Aorta (tissue), 5 donors: ENCODE data around the gene LHX3. TPM values are rescaled to one million over a fixed set of nuclear protein-coding genes. Genes with fewer than 3 reads are reported as not detected.

ENCODE experiments used
- ATAC-seq: fragments of 200-7000 bp; cut with Tn5 transposase; one replicate; pipeline ENCODE4 v1.9.1; 2022; ENCODE audit warnings: moderate library complexity; ENCODE audit not compliant: low FRiP score
- DNase-seq, 2 donors: peaks; one replicate each; pipeline ENCODE4 v3.0.0-alpha.2; 2020
- H3K27ac ChIP-seq, 2 donors: one replicate each; pipeline ENCODE4 v1.5.1; 2013; ENCODE audit warnings: low read length in 2 of 2, mild to moderate bottlenecking in 2 of 2, moderate library complexity in 2 of 2, control low read depth in 1 of 2, inconsistent platforms in 1 of 2, low read depth in 1 of 2
- H3K27me3 ChIP-seq, 2 donors: one replicate each; pipeline ENCODE4 v1.6.1; 2013; ENCODE audit warnings: control low read depth in 1 of 2, low read length in 1 of 2, mild to moderate bottlenecking in 1 of 2, moderate library complexity in 1 of 2; ENCODE audit not compliant: insufficient read depth in 2 of 2, control insufficient read depth in 1 of 2
- H3K36me3 ChIP-seq, 2 donors: one replicate each; pipeline ENCODE4 v1.6.1; 2013; ENCODE audit warnings: control low read depth in 1 of 2, low read length in 1 of 2, mild to moderate bottlenecking in 1 of 2; ENCODE audit not compliant: insufficient read depth in 2 of 2, control insufficient read depth in 1 of 2
- H3K4me1 ChIP-seq, 2 donors: one replicate each; pipeline ENCODE4 v1.6.1; 2013; ENCODE audit warnings: low read length in 2 of 2, control low read depth in 1 of 2, mild to moderate bottlenecking in 1 of 2, moderate library complexity in 1 of 2; ENCODE audit not compliant: insufficient read depth in 2 of 2, control insufficient read depth in 1 of 2
- H3K4me3 ChIP-seq, 2 donors: one replicate each; pipeline ENCODE4 v1.5.1; 2013; ENCODE audit warnings: low read length in 2 of 2, control low read depth in 1 of 2, mild to moderate bottlenecking in 1 of 2
- H3K9me3 ChIP-seq: one replicate; pipeline ENCODE4 v1.6.1; 2013; ENCODE audit warnings: mild to moderate bottlenecking, low read length; ENCODE audit not compliant: control insufficient read depth
- WGBS, 2 donors: extraction: QIAGEN DNeasy Blood & Tissue Kit; methylation state at CpG; one replicate each; pipeline ENCODE4 v1.1.7; 2013; 5-methylcytosine and 5-hydroxymethylcytosine counted together
- intact Hi-C, 2 donors: fragments of 100-400 bp; cut with DNase I; formaldehyde crosslinking; loops; one replicate each; pipeline versions ENCODE4 v1.14.2 to v1.15.0; 2022
- polyA plus RNA-seq, 2 donors: library from polyadenylated mRNA; stranded (reverse); fragments of 200-250 nt; gene quantifications; one replicate each; pipeline ENCODE4 v1.2.3, GENCODE V29; 2013
- total RNA-seq, 2 donors: library from RNA; stranded (reverse); fragmentation: NEBNext Ultra II Directional; extraction: Animal tissue kit (Norgen Biotek cat#: 25700); gene quantifications; one replicate each; pipeline ENCODE4 v1.2.1, GENCODE V29; 2021
- donor health status: healthy with polysubstance abuse.
- donor health status: Bipolar disorder and iron deficiency.
- donor health status: DM: no; HTN: no; CAD: no.
- donor health status: DM: no; HTN: no; CAD: no.
- donor health status: DM: yes; HTN: yes; CAD: no.

The LHX3 gene
- total and polyA plus RNA-seq, 4 donors = not detected

DNA sequence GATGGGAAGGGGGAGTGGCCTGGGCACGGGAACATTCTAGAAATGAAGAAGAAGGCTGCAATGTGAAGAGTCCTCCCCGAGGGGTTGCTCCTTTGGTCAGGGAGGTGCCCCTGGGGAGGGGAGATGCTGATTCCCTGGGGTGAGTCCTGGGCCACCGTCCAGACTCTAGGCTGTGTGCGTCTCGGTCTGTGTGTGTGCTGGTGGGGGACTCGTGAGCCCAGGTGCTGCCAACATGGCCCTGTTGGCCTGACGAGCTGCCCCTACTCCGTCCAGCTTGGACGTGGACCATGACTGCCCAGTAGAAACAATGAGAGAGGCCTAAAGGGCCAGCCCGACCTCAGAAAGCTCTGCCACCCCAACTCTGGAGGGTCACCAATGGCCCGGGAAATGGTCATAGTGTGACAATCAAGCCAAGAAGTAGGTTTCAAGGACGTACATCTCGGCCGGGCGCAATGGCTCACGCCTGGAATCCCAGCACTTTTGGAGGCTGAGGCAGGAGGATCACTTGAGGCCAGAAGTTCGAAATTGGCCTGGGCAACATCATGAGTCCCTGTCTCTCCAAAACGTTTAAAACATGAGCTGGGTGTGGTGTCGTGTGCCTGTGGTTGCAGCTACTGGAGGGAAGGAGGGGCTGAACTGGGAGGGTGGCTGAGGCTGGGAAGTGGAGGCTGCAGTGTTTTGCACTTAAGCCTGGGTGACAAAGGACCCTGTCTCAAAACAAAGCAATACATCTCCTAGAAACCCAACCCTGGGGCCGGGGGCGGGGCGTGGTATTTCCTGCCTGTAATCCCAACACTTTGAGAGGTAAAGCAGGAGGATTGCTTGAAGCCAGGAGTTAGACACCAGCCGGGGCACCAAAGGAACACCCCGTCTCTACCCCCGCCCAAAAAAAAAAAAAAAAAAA, 17.0 kb downstream of the LHX3 start:
- DNase-seq = no peak
- WGBS, 2 donors = 71 to 78% methylated on average over 25 of the region's 25 CpGs
- Histone ChIP-seq H3K27me3 (no peaks in the 10 kb centered on the region), H3K9me3 (no peaks in the 10 kb centered on the region), H3K4me1 (no peaks in the 10 kb centered on the region), H3K4me3 (no peak overlapping the region), H3K27ac (no peak overlapping the region), H3K36me3 (no peaks in the 10 kb centered on the region)
- intact Hi-C loops = no loop called here
- no peak for ATAC-seq

DNA sequence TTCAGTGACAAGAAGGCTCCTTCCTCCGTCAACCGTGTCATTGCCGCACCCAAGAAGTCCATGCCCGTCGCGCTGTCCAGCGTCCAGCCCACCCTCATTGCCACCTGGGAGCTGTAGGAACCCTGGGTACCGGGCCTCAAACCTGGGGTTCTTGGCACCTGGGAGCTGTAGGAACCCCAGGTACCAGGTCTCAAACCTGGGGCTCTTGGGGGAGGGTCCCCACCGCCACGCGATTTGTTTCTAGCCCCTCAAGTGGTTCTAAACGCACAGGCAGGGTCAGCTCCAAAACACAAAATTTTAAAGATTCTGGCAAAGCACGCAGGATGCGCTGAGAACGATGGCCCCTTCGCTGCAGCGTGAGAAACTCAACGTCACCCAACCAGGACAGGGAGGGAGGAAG, 17.7 kb downstream of the LHX3 start:
- Histone ChIP-seq H3K27ac (no peak overlapping the region), H3K36me3 (no peaks in the 10 kb centered on the region), H3K4me3 (no peak overlapping the region), H3K27me3 (no peaks in the 10 kb centered on the region), H3K9me3 (no peaks in the 10 kb centered on the region), H3K4me1 (no peaks in the 10 kb centered on the region)
- DNase-seq = no peak
- WGBS, 2 donors = 93 to 94% methylated on average over 18 of the region's 18 CpGs
- ATAC-seq = no peak
- intact Hi-C loops = no loop called here

DNA sequence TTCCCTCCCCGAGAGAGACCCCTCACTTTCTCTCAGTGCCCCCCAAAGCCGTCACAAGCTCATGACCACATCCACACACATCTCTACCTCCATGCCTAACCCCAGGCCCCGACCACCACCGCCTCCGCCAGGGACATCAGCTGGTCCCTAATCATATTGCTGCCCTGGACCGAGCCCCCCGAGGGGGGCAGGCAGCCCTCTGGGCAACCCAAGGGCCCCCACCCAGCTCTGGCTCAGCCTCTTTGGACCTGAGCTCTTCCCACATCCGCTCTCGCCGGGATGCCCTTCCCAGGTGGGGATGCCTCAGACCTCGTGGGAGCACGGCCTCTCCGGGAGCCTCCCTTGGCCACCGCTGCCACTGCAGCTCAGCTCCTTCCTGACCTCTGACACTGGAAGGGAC, 18.5 kb downstream of the LHX3 start:
- Histone ChIP-seq H3K4me3 (no peak overlapping the region), H3K27me3 (no peaks in the 10 kb centered on the region), H3K36me3 (no peaks in the 10 kb centered on the region), H3K9me3 (no peaks in the 10 kb centered on the region), H3K4me1 (no peaks in the 10 kb centered on the region), H3K27ac (no peak overlapping the region)
- intact Hi-C loops = no loop called here
- WGBS, 2 donors = 80 to 84% methylated on average over 14 of the region's 14 CpGs
- no peak for ATAC-seq
- no peak for DNase-seq

DNA sequence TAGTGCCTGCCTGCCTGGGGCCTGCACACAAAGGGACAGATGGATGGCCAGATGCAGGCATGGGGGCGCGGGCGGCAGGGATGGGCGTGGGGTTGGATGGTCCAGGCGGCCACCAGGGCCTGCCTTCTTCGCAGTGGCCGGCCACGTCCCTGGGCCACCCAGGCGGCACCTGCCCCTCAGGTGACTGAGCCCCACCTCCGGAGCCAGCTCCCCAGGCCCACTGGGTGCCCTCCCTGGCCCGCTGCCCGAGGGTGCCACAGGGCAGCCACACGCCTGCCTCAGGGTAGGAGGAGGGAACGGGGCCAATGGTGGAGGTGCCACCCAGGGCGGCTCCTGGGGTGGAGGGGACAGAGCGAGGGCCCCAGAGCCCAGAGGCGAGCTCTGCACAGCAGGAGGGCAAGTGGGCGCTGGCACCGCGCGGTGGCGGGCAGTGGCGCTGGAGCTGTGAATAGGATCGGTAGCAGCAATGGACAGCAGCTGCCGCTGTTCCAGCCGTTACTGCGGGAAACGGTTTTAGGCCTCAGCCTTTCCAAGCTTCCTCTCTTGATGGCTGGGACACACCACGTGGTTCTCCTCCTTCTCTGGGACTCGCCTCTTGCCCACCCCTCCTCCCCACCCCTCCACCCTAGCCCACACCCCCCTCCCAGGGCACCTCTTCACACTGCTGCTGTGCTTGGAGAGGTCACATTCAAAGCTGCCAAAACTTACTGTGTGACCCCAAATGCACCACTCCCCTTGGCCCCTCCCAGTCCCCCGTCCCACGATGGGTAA, 19.1 kb downstream of the LHX3 start:
- DNase-seq (no peak), ATAC-seq (no peak)
- Histone ChIP-seq H3K4me3 (no peak overlapping the region), H3K36me3 (no peaks in the 10 kb centered on the region), H3K4me1 (no peaks in the 10 kb centered on the region), H3K27me3 (no peaks in the 10 kb centered on the region), H3K9me3 (no peaks in the 10 kb centered on the region), H3K27ac (no peak overlapping the region)
- intact Hi-C loops = no loop called here
- WGBS, 2 donors = 73 to 77% methylated on average over 25 to 32 of the region's 32 CpGs

DNA sequence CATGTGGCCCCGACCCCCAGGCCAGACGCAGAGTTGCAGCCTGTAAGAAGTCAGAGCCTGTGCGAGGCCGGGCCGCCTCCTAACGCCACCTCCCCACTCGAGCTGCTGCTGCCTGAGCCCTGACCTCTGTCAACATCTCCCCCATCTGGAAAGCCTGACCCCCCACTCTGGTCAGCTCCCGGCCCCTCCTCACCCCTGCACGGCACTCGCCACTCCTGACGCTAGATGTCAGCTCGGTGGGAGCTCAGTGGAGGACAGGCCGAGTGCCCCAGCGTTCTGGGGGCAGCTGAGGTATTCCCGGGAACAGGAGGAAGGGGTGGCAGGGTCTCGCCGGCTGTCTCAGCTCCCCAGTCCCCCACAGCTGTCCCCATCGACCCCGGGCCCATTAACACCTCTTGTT, 19.9 kb downstream of the LHX3 start:
- Histone ChIP-seq H3K27ac (no peak overlapping the region), H3K9me3 (no peaks in the 10 kb centered on the region), H3K4me1 (no peaks in the 10 kb centered on the region), H3K4me3 (no peak overlapping the region), H3K27me3 (no peaks in the 10 kb centered on the region), H3K36me3 (no peaks in the 10 kb centered on the region)
- DNase-seq = no peak
- ATAC-seq = no peak
- WGBS, 2 donors = 68 to 76% methylated on average over 19 of the region's 19 CpGs
- intact Hi-C loops = no loop called here

DNA sequence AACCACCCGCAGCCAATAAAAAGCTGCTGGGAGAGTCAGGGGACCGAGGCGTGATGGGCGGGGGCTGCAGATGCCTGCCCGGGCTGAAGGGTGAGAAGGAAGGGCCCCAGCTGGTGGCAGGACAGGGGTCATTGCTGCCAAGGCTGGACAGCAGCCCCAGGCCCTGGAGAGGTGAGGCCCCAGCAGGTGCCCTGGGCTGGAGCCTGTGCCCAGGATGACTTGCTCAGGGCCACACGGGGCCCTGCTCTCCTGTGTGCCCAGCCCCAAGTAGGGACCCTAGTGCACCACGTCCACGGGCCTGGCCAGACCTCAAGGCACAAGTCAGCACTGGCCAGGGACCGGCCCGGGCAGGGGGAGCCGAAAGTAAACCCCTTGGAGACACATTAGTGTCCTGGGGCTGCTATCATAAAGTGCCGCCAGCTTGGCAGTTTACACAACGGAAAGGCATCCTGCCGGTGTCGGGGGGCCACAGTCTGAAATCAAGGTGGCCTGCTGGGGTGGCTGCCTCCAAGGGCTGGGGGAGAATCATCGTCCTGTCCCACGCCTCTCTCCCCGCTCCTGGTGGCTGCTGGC, 22.0 kb downstream of the LHX3 start:
- H3K4me3 ChIP-seq = no peak overlapping the region
- no peaks in the 10 kb centered on the region for H3K27me3 ChIP-seq
- H3K36me3 ChIP-seq = no peaks in the 10 kb centered on the region
- ATAC-seq (no peak), DNase-seq (no peak)
- intact Hi-C loops = no loop called here
- 88 to 90% methylated on average over 18 of the region's 18 CpGs for WGBS, 2 donors
- no peaks in the 10 kb centered on the region for H3K9me3 ChIP-seq
- H3K4me1 ChIP-seq = no peaks in the 10 kb centered on the region
- H3K27ac ChIP-seq = no peak overlapping the region

DNA sequence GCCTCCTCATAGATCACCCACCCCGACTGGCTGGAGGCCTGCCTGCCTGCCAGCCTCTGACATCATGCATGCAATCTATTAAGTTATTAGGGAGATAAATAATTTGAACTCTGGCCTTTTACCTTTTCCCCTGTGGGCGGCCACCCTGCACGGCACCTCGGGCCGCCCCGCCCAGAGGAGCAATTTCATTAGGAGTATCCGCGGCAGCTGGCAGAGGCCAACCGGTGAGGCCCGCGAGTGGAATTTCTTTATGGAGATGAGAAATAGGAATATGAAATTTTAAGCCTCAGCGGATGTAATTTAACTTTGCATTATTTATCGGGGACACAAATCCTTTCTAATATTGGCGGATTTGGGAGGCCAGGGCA, 22.5 kb downstream of the LHX3 start:
- DNase-seq = no peak
- Histone ChIP-seq H3K27ac (no peak overlapping the region), H3K27me3 (no peaks in the 10 kb centered on the region), H3K4me1 (no peaks in the 10 kb centered on the region), H3K4me3 (no peak overlapping the region), H3K36me3 (no peaks in the 10 kb centered on the region), H3K9me3 (no peaks in the 10 kb centered on the region)
- ATAC-seq = no peak
- 85 to 86% methylated on average over 14 of the region's 14 CpGs for WGBS, 2 donors
- intact Hi-C loops = no loop called here

DNA sequence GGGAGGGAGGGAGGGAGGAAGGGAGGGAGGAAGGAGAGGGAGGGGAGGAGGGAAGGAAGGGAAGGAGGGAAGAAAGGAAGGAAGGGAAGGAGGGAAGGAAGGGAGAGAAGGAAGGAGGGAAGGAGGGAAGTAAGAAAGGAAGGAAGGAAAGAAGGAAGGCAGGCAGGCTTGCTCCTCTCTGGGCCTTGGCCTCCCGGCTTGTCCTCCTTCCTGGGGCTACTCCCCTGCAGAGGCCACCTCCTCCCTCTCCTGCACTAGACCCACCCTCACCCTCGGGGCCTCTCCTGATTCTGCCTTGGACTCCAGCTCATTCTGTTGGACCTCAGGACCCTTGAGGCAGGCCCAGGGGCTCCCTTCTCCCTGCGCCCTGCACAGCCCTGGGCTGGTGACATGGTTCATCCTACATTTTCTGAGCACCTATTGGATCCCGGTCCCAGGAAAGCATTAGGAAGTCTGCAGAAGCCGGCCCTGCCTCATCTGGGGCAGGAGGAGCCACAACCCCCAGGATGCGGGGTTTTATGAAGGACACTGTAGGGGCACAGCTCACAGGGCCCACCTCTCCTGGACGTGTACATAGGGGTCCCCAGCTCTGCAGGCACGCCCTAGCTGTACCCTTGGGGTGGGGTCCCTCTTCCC, 23.0 kb downstream of the LHX3 start:
- WGBS, 2 donors = 80 to 89% methylated on average over 7 to 8 of the region's 8 CpGs
- intact Hi-C loops = no loop called here

More for the DNA sequence above, 23.0 kb downstream of the LHX3 start:
- H3K36me3 ChIP-seq = no peaks in the 10 kb centered on the region
- H3K27me3 ChIP-seq = no peaks in the 10 kb centered on the region
- H3K27ac ChIP-seq = no peak overlapping the region
- H3K4me1 ChIP-seq = no peaks in the 10 kb centered on the region
- no peak overlapping the region for H3K4me3 ChIP-seq
- DNase-seq (no peak), ATAC-seq (no peak)
- H3K9me3 ChIP-seq = no peaks in the 10 kb centered on the region
